T47D (cell line): Measurements from ENCODE around the gene MSX1.

Experiments used
- DNase-seq, 2 experiments: peaks; one replicate each; pipeline versions ENCODE4 v3.0.0 to v3.0.0-alpha.2; 2011 to 2012; ENCODE audit warnings: low read depth in 1 of 2, low spot score in 1 of 2
- JUND ChIP-seq: IDR thresholded peaks from 2 replicates; pipeline ENCODE4 v1.6.1; 2012; ENCODE audit warnings: low read depth
- in situ Hi-C: cut with HindIII; loops from 2 replicates; pipeline ENCODE4 v1.10.0; 2016; ENCODE audit warnings: low sequenced_read_pairs, low pct_unique_long_range_greater_than_20kb

The MSX1 gene

DNA sequence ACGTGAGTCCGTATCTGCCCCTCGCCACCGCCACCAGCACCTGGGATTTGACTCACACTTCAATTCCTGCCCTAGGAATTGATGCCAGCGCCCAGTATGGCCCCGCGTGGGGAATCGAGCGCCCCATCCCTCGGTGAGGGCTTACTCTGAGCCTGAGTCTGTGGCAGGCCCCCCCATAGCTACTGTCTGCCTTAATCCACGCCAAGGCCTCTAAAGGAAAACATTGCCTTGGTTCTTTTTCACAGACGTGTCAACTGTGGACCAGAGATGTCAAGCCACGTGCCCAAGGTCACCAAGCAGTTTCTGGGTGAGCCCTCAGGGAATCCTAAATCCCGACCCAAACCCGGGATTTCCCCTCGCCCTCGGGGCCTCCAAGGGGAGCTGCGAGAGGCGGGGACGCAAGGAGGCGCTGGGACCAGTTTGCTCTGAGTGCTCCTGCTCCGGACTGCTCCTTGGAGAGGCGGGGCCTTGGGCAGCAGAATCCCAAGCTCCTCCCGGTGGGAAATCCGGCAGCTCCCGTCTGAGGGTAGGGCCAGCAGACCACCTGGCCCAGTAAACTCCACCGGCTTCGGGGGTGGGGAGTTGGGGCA is 12.9 kb downstream of the MSX1 start:
- no peak for TF ChIP-seq JUND
- no peak for DNase-seq
- in situ Hi-C loops, result no loop called here

DNA sequence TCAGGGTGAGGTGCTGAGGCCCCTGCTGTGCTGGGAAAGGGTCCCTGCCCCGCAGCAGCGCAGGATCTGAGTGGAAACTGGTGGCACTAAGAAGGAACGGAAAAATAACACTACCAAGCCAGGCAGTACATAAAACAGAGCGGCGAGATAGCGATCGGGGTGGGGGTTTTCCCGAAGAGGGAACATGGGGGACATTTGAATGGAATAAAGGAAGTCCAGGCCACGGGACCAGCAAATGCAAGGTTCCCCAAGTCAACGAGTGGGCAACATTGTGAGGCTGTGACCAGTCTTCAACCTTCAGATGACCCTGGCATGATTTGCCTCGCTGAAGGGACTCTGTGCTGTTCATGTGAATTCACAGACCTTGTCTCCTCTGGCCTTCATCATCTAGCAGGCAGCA is 13.7 kb downstream of the MSX1 start:
- no peak for TF ChIP-seq JUND
- in situ Hi-C loops, result no loop called here

DNA sequence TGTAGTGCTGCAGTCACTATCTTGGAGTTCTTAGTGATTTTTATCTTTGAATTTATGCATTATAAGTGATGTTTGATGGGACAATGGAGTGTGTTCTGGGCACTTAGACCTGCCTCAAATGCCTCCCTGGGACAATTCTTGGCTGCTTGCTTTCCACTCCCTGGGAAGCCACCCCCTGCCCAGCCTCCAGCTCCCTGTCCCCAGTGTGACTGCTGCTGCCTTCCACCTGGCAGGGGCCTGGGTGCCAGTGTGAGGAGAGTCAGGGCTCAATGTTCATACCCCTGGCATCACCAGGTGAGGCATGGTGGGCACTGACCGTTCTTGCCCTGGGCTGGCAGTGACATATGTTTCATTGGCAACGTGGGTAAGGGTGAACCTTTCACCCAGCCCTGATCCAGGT is 14.8 kb downstream of the MSX1 start:
- in situ Hi-C loops, result no loop called here
- DNase-seq, result no peak
- TF ChIP-seq JUND, result no peak

More for the DNA sequence above, 13.7 kb downstream of the MSX1 start:
- DNase-seq, result no peak

DNA sequence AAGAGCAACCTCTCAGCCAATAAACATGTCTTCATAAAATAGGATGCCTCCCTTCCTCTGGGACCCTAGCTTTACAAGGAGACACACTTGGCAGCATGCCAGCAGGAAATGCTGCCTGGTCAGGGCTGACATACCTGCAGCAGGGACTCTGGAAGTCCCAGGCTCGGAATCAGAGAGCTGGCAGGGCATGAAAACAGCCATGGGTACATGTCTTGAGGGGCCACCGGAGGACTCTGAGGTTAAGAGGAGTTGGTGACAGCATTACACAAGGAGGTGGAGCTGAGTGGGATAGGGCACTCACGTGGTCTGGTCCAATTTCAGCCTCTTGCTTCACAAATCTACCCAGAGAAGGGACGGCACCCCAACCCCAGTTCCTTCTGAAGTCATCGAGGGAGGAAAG is 15.7 kb downstream of the MSX1 start:
- no peak for TF ChIP-seq JUND
- peak in 1 of 2 experiments; percentile 20 for DNase-seq
- in situ Hi-C loops, result no loop called here

DNA sequence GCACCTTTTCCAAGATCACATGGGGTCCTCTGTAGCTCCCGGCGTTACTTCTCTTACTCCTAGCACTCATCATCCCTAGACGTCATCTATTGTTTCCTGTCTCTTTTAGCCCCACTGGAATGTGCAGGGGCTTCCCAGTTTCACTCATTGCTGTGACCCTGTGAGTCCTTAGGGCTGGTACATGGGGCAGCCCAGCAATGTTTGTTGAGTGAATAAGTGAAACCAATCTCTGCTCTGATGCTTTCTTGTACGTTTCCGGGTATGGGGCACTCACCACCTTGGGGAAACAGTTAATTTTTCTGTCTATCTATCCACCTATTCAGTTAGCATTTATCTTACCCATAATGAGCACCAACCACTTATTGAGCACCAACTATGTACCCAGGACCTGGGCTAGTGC is 16.1 kb downstream of the MSX1 start:
- TF ChIP-seq JUND, result no peak
- no peak for DNase-seq
- in situ Hi-C loops, result no loop called here

DNA sequence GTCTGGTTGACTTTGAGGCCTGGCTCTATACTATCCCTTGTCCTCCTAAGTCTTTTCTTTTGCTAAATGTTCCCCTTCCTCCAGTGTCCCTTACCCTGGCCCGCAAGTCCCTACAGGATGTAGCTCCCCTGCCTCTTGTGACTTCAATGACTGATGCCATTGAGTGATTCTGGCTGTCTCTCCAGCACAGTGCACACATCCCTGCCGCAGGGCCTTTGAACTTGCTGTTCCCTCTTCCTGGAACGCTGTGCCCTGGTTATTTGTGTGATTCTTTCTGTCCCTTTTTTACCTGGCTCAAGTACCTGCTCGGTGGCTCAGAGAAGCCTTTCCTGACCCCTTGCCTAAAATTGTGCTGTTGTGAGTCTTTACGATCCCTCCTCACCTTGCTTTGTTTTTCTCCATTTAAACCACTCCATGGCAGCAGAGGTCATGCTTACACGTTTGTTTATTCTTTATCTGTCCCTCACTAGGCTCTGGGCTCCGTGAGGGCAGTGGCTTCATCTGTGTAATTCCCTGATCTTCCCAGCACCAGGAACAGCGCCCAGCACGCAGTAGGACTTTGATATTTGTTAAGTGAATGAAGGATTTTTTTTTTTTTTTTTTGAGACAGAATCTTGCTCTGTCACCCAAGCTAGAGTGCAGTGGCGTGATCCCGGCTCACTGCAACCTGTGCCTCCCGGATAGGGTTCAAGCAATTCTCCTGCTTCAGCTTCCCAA is 17.6 kb downstream of the MSX1 start:
- in situ Hi-C loops, result no loop called here
- TF ChIP-seq JUND, result no peak
- no peak for DNase-seq

DNA sequence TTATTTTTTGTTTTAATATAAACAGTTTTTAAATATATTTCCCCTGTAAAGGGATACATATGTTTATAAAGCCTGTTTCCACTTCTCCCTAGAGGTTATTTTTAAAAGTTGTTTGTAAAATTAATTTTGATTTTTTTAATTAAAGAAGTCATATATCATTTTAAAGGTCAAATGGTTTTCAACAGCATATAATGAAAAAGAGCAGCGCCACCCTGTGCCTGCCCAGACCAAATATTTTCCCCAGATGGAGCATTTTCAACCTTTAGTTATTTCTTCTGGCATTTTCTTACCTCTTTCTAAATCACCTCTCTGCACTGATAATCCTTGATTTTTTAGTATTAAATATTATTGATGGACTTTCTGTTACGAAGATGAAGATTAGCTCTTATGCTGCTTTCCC is 21.0 kb downstream of the MSX1 start:
- peak in 1 of 2 experiments; percentile 15 for DNase-seq
- no peak for TF ChIP-seq JUND
- in situ Hi-C loops, result no loop called here

DNA sequence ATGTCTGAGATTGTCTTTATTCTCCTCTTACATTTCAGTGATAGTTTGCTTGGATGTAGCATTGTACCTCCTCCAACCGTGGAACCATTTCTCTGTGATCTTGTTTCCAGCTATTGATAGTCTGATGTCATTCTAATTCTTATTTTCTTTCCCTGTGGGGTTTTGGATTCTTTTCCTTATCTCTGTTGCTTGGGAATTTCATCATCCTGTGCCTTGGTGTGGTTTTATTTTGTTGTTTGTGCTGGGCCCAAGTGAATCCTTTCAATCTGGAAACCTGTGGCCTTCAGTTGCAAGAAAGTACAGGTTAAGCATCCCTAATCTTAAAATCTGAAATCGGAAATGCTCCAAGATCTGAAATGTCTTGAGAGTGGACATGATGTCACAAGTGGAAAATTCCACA is 22.0 kb downstream of the MSX1 start:
- no peak for DNase-seq
- TF ChIP-seq JUND, result no peak
- in situ Hi-C loops, result no loop called here

DNA sequence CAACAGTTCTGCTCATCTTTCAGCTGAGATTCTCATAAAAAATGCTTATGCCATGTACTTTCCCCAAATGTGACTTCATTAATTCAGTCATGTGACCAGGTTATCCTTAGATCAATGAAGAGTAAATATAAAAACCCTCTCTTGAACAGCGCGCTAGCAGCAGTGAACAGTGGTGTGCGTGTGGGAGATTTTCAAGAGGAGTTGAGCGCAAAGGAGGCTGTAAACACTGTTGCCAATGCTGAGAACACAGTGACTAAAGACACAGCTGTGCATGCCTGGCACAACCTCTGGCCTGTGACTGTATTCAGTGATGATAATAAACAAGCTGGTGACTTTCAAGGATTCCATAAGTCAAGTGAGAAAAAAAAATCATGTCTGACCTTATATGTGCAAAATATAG is 25.1 kb downstream of the MSX1 start:
- no peak for TF ChIP-seq JUND
- in situ Hi-C loops, result no loop called here
- no peak for DNase-seq

DNA sequence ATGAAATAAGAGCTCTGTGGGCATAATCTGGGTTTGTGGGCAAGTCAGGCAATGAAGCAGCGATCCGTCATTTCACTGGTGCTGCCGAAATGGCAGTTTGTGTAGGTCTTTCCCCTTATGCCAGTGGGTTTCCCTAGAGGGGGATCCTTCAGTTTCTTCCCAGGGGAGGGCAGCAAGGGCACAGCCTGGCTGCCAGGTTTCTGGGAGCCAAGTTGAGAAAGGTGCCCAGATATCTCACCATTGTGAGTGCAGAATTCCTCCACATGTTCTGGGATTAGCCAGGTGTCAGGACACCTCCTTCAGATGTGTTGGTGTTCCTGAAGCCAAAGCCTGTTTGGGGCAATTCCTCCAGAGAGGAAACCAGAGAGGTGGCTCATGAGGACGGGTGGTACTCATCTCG is 28.0 kb downstream of the MSX1 start:
- DNase-seq, result no peak
- in situ Hi-C loops, result no loop called here
- no peak for TF ChIP-seq JUND

DNA sequence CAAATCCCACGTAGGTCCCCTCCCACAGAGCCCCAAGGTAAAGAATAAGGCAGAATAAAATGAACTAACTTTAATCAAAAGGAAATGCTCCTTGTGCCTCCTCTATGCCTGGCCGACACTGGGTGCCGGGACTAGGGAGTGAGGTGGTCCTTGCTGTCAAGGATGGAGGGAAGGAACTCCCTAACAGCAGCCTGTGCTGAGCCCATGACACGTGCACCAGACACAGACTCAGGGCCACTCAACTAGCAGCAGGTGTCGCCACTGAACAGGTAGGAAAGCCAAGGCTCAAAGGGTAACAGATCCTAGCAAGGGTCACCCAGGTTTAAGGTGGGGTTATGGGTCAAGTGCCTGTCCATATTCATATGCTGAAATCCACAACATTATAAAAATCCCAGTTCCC is 29.2 kb downstream of the MSX1 start:
- no peak for TF ChIP-seq JUND
- in situ Hi-C loops, result no loop called here
- no peak for DNase-seq

DNA sequence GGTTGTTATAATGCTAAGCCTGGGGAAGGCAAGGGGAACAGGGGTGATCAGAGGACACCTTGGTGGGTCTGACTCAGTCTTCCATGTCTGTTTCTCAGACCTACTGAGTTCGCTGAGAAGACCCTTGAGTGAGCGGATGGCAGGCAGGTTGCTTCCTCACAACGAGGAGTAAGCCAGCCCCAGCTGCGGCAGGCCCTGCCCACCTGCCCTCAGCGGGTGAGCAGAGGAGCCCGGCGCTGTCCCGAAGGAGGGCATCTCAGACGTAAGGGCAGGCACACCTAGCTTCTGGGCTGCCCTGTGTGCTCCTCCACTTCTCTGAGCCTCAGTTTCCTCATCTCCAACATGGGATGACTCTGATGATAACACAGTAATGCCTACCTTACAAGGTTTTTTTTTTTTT is 30.3 kb downstream of the MSX1 start:
- TF ChIP-seq JUND, result no peak
- in situ Hi-C loops, result no loop called here
- no peak for DNase-seq

DNA sequence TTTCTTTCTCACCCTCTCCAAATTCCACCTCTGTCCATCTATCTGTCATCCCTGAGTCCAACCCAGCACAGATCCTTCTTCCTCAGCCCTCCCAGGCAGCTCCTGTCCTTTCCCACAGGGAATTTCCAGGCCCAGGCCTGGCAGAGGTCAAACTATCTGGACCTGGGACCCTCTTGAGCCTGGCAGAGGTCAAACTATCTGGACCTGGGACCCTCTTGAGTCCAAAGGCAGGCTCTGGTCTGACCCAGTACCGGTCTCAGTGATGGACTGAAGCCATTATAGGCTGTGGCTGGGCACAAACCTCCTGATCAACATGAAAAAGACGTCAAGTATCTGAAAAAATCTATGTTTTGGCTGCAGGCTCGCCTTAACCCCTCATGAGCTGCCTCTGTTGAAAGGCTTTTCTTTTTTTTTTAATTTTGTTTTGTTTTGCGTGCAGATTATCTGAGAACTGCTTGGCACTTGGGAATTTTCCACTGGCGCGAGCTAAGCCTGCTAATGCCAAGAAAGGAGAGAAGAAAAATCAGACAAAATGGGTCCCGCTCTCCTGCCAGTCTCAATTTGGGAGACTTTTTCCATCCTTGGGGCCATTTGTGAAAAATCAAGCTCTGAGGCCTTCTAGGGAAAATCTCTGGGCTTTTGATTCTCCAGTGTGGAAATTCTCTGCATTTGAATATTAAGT is 31.2 kb downstream of the MSX1 start:
- no peak for DNase-seq
- in situ Hi-C loops, result no loop called here
- TF ChIP-seq JUND, result no peak
